GM12878 (cell line): ENCODE results near the gene CNOT3. TPM values are rescaled to one million over a fixed set of nuclear protein-coding genes. Genes with fewer than 3 reads are reported as not detected.

Experiments used
- BCL11A ChIP-seq: IDR thresholded peaks from 2 replicates; pipeline ENCODE4 v1.6.1; 2011; ENCODE audit warnings: low read depth, low read length
- CBFB ChIP-seq: IDR thresholded peaks from 2 replicates; pipeline ENCODE4 v1.6.1; 2016; ENCODE audit warnings: antibody characterized with exemption, low read depth
- CREB1 ChIP-seq: IDR thresholded peaks from 2 replicates; pipeline ENCODE4 v1.6.1; 2012; ENCODE audit warnings: low read depth, mild to moderate bottlenecking, inconsistent platforms
- DPF2 ChIP-seq: fragments of 450-650 bp; IDR thresholded peaks from 2 replicates; pipeline ENCODE4 v1.6.1; 2017; ENCODE audit warnings: mild to moderate bottlenecking
- EP300 ChIP-seq, 2 experiments: fragments of 150-350 bp in 1 of 2; IDR thresholded peaks; 2 replicates each; pipeline ENCODE4 v1.6.1; 2011 to 2012; ENCODE audit warnings: low read depth in 2 of 2, low read length in 2 of 2, borderline replicate concordance in 1 of 2, improper control_type of control experiment in 1 of 2, inconsistent platforms in 1 of 2; ENCODE audit not compliant: control insufficient read depth in 1 of 2
- FOS ChIP-seq: IDR thresholded peaks from 3 replicates; pipeline ENCODE4 v1.6.1; 2011; ENCODE audit warnings: borderline replicate concordance; ENCODE audit not compliant: insufficient read length; ENCODE audit errors: extremely low read depth
- FOXK2 ChIP-seq: fragments of 450-650 bp; IDR thresholded peaks from 2 replicates; pipeline ENCODE4 v1.6.1; 2017; ENCODE audit warnings: mild to moderate bottlenecking, moderate library complexity
- HDAC2 ChIP-seq: fragments of 200-600 bp; sonication (generic); IDR thresholded peaks from 2 replicates; pipeline ENCODE4 v1.6.1; 2017
- IKZF2 ChIP-seq, 2 experiments: fragments of 450-650 bp; IDR thresholded peaks; 2 replicates each; pipeline ENCODE4 v1.6.1; 2017; ENCODE audit warnings: mild to moderate bottlenecking in 2 of 2, moderate library complexity in 2 of 2
- IRF5 ChIP-seq: fragments of 450-650 bp; IDR thresholded peaks from 2 replicates; pipeline ENCODE4 v1.6.1; 2017; ENCODE audit warnings: borderline replicate concordance
- JUND ChIP-seq: IDR thresholded peaks from 2 replicates; pipeline ENCODE4 v1.6.1; 2012; ENCODE audit warnings: low read depth, mild to moderate bottlenecking, low read length, improper control_type of control experiment, moderate library complexity
- MYB ChIP-seq: fragments of 150-350 bp; IDR thresholded peaks from 2 replicates; pipeline ENCODE4 v1.6.1; 2014; ENCODE audit warnings: mild to moderate bottlenecking, low read depth, low read length, borderline replicate concordance
- NRF1 ChIP-seq: conservative IDR thresholded peaks from 2 replicates; pipeline ENCODE4 v1.6.1; 2011; ENCODE audit warnings: mild to moderate bottlenecking, low read depth, low read length, improper control_type of control experiment
- PAX5 ChIP-seq: IDR thresholded peaks from 2 replicates; pipeline ENCODE4 v1.6.1; 2011; ENCODE audit warnings: low read depth, low read length, borderline replicate concordance
- RB1 ChIP-seq: fragments of 450-650 bp; formaldehyde crosslinking; IDR thresholded peaks from 2 replicates; pipeline ENCODE4 v1.6.1; 2017; ENCODE audit warnings: mild to moderate bottlenecking, borderline replicate concordance
- RELA ChIP-seq: fragments of 450-650 bp; IDR thresholded peaks from 2 replicates; pipeline ENCODE4 v1.8.0; 2014; ENCODE audit warnings: borderline replicate concordance; ENCODE audit not compliant: partially characterized antibody
- REST ChIP-seq: IDR thresholded peaks from 2 replicates; pipeline ENCODE4 v1.6.1; 2012; ENCODE audit warnings: mild to moderate bottlenecking, low read depth, low read length
- SREBF1 ChIP-seq: IDR thresholded peaks from 2 replicates; pipeline ENCODE4 v1.6.1; 2012; ENCODE audit warnings: mild to moderate bottlenecking, low read length
- TCF12 ChIP-seq: IDR thresholded peaks from 2 replicates; pipeline ENCODE4 v1.6.1; 2011; ENCODE audit warnings: low read depth, mild to moderate bottlenecking, low read length
- ZSCAN29 ChIP-seq: fragments of 450-650 bp; IDR thresholded peaks from 2 replicates; pipeline ENCODE4 v1.6.1; 2017; ENCODE audit warnings: mild to moderate bottlenecking, moderate library complexity
- polyA plus RNA-seq, 11 experiments: library from polyadenylated mRNA; depleted of rRNA in 4 of 11; unstranded in 6 of 11; stranded (reverse) in 5 of 11; fragments of >200 nt; fragmentation: Nextera tagmentation in 4 of 11; fragmentation: Illumina TruSeq in 1 of 11; extraction: Ambion mirVana in 4 of 11; extraction: Trizol in 1 of 11; gene quantifications; 1 replicate in 1 of 11; 2 replicates in 10 of 11; pipeline versions ENCODE4 v1.2.1 to v1.2.3, GENCODE V29; 2011 to 2016; ENCODE audit warnings: inconsistent platforms in 2 of 11, missing spikeins in 2 of 11, low read depth in 1 of 11
- total RNA-seq, 4 experiments: library from RNA; depleted of rRNA in 3 of 4; stranded (reverse); fragments of >200 nt in 3 of 4; fragmentation: Illumina TruSeq in 1 of 4; extraction: Trizol in 1 of 4; gene quantifications; 2 replicates each; pipeline versions ENCODE4 v1.2.1 to v1.2.3, GENCODE V29; 2013 to 2021
- TF ChIP-seq, protein P1 (sequence below): IDR thresholded peaks from 2 replicates; pipeline ENCODE4 v1.6.1; 2011; ENCODE audit warnings: borderline replicate concordance, low read depth, mild to moderate bottlenecking, moderate library complexity, mixed read lengths, low read length; ENCODE audit not compliant: insufficient read depth; ENCODE audit errors: extremely low read length
- TF ChIP-seq, protein P2 (sequence below): IDR thresholded peaks from 2 replicates; pipeline ENCODE4 v1.6.1; 2011; ENCODE audit warnings: borderline replicate concordance, low read depth, mild to moderate bottlenecking, moderate library complexity, low read length; ENCODE audit not compliant: insufficient read depth, poor library complexity, severe bottlenecking

The CNOT3 gene
- total and polyA plus RNA-seq, 10 of the 15 experiments (the other 5 are each of a cell fraction or from before 2014, with no cell fraction given) = 0.14 to 45.1 (median 14.0) TPM

GRCh38 chr19:54191011-54191810 lies 53.6 kb downstream of the CNOT3 start, which contains the start of gene TSEN34 (continued):
- TF ChIP-seq REST = no peak
- TF ChIP-seq SREBF1 = 0 out of 2 replicates have a peak, but pooled peaks have one; percentile 12
- peak; percentile 81 for TF ChIP-seq FOXK2
- TF ChIP-seq PAX5 = peak; percentile 66; the same call in 1 of the 2 replicates
- TF ChIP-seq JUND = no peak
- TF ChIP-seq IRF5 = no peak
- TF ChIP-seq IKZF2 (IDR thresholded peaks at IDR 0.05) = no peak
- TF ChIP-seq, protein P1, sequence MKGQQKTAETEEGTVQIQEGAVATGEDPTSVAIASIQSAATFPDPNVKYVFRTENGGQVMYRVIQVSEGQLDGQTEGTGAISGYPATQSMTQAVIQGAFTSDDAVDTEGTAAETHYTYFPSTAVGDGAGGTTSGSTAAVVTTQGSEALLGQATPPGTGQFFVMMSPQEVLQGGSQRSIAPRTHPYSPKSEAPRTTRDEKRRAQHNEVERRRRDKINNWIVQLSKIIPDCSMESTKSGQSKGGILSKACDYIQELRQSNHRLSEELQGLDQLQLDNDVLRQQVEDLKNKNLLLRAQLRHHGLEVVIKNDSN = no peak
- peak; percentile 49; the same call in 1 of the 2 replicates for TF ChIP-seq RB1
- peak; percentile 87 for TF ChIP-seq DPF2
- no peak for TF ChIP-seq HDAC2
- TF ChIP-seq MYB = no peak
- no peak for TF ChIP-seq CREB1
- TF ChIP-seq RELA = no peak
- TF ChIP-seq ZSCAN29 = no peak
- TF ChIP-seq TCF12 = peak; percentile 65; the same call in 1 of the 2 replicates
- 0 out of 2 replicates have a peak, but pooled peaks have one; percentile 31 for TF ChIP-seq NRF1
- TF ChIP-seq, protein P2, sequence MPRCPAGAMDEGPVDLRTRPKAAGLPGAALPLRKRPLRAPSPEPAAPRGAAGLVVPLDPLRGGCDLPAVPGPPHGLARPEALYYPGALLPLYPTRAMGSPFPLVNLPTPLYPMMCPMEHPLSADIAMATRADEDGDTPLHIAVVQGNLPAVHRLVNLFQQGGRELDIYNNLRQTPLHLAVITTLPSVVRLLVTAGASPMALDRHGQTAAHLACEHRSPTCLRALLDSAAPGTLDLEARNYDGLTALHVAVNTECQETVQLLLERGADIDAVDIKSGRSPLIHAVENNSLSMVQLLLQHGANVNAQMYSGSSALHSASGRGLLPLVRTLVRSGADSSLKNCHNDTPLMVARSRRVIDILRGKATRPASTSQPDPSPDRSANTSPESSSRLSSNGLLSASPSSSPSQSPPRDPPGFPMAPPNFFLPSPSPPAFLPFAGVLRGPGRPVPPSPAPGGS = no peak
- TF ChIP-seq CBFB = no peak
- TF ChIP-seq FOS = no peak
- no peak for TF ChIP-seq BCL11A
- TF ChIP-seq EP300 (IDR thresholded peaks at IDR 0.05; ENCODE audit: borderline replicate concordance in 1 of 2, control insufficient read depth in 1 of 2, low read depth in 2 of 2, low read length in 2 of 2) = no peak
